GM12872 (cell line): ENCODE results near the gene TRIM72.

Source experiments
- TF ChIP-seq, protein P1 (sequence below): IDR thresholded peaks from 3 replicates; pipeline ENCODE4 v1.5.1; 2011; ENCODE audit warnings: low read depth, mild to moderate bottlenecking, low read length, moderate library complexity; ENCODE audit not compliant: insufficient read depth

The TRIM72 gene

DNA sequence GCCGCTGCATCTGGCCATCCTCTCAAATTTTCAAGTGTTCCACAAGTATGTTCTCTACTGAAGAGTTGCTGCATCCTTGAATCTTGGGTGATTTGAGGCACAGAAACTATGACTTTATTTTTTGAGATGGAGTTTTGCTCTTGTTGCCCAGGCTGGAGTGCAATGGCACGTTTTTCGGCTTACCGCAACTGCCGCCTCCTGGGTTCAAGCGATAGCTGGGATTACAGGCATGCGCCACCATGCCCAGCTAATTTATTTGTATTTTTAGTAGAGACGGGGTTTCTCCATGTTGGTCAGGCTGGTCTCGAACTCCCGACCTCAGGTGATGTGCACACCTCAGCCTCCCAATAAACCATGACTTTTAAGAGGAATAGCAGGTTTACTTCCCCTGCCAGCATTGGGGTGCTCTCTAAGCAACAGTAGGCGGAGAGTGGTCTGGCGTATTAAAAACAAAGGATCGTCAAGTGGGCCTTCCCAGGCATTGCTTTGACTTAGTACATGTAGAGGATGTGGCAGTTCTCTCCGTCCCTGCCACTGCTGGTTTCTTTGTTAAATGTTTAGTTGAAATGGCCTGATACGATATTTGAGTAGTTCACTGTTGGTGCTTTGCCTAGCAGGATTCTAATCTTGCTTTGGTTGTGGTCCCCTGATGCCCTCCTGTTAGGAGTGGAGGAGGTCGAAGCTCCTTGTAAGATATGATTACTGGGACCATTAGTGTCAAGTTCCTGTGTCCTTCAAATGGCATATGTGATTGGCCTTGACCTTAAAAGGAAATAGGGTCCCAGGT, 20.9 kb upstream of the TRIM72 start:
- TF ChIP-seq, protein P1, sequence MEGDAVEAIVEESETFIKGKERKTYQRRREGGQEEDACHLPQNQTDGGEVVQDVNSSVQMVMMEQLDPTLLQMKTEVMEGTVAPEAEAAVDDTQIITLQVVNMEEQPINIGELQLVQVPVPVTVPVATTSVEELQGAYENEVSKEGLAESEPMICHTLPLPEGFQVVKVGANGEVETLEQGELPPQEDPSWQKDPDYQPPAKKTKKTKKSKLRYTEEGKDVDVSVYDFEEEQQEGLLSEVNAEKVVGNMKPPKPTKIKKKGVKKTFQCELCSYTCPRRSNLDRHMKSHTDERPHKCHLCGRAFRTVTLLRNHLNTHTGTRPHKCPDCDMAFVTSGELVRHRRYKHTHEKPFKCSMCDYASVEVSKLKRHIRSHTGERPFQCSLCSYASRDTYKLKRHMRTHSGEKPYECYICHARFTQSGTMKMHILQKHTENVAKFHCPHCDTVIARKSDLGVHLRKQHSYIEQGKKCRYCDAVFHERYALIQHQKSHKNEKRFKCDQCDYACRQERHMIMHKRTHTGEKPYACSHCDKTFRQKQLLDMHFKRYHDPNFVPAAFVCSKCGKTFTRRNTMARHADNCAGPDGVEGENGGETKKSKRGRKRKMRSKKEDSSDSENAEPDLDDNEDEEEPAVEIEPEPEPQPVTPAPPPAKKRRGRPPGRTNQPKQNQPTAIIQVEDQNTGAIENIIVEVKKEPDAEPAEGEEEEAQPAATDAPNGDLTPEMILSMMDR = no peak

DNA sequence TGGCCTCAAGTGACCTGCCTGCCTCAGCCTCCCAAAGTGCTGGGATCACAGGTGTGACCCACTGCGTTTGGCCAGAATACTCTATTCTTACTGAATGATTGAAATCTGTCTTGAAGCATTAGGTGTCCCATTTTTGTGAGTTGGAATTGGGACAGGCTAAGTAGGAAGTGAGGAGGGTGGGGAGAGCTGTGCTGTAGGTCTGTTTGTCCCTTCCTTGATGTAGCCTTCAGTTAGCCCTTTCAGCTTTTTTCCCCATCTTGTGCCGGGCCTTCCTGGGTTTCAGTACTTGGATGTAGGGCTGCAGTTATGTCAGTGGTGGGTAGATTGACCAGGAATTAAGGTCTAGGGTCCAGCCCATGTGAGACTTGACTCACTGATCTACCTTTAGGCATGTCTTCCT, 20.0 kb upstream of the TRIM72 start:
- TF ChIP-seq, protein P1 = no peak

DNA sequence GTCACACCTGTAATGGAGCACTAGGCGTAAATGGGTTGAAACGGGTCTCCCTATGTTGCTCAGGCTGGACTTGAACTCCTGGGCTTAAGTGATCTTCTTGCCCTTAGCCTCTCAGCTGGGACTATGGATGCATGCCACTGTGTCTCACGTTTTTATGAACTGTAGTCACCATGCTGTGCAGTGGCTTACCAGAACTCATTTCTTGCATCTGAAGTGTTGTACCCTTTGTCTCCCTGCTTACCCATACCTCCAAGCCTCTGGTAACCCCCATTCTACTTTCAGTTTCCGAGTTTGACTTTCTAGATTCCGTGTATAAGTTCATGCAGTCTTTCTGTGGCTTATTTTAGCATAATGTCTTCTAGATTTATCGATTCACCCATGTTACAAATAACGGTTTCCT, 19.0 kb upstream of the TRIM72 start:
- TF ChIP-seq, protein P1 = no peak

DNA sequence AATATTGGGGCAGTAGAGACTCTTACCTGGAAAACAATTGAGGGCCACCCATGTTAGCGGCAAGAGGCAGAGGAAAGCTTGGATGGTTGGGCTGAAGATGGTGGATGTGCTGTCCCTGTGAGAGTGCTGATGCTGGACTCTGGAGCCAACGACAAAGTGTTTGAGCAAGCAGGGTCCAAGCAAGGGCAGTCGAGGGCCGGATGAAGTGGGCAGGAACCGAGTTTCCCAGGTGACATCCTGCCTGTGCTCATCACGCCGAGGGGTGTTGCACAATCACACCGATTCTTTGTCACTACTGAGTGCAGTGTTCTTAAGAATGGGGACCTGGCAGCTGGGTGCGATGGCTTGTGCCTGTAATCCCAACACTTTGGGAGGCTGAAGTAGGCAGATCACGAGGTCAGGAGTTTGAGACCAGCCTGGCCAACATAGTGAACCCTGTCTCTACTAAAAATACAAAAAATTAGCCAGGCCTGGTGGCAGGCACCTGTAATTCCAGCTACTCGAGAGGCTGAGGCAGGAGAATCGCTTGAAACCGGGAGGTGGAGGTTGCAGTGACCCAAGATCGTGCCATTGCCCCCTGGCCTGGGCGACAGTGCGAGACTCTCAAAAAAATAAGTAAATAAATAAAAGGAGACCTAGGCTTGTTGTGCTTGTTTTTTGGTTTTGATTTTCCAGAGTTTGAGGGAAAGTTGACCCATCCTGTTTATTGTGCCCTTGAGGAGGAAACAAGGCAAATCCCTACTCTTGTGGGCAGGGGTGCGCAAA, 17.4 kb upstream of the TRIM72 start:
- TF ChIP-seq, protein P1 = no peak

DNA sequence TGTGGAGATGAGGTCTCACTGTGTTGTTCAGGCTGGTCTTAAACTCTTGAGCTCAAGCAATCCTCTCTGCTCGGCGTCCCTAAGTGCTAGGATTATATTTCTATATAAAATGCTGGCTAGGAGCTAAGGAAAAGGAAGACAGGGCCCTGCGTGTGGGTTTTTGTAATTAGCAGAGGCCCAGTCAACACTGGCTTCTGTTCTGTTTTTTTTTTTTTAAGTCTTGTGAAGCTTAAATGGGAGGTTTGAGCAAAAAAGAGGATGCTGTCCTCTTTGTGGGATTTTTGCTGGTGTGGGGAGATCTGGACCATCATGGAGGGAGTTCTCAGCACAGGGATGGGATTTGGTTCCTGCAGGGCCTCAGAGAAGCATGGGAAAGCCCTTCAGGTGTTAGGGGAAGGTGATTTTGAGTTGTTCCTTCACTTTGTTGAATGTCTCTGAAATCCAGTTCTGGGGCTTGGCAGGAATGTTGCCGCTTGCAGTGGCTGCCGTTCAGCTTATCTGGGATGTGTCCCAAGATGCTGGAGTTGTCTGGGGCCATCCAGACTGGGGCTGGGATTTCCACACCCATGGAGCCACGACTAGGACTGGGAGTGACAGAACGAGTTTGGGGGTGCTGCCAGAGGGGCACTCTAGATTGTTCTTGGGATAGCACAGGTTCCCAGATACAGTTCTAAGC, 15.6 kb upstream of the TRIM72 start:
- TF ChIP-seq, protein P1 = no peak

DNA sequence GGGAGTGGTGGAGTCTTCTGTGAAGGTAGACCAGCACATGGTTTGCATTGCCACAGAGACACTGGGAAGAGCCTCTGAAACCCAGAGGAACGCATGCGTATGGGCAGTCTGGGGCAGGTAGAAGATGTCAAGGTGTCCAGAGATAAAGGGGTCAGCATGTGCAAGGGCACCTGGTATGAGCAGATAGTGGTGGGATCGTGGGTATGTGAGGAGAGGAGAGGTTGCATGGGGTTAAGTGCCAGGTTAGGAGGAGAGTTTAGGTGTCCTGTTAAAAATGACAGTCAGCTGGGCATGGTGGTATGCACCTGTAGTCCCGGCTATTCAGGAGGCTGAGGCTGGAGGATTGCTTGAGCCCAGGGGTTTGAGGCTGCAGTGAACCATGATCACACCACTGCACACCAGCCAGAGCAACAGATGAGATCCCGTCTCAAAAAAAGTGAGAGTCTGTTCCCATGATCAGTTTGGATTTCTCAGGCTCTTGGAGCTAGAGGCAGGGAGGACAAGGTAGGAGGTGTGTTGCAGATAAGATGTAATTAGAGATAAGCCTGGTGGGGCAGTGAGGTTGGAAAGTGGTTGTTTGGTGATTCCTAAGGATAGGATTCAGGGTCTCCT, 14.4 kb upstream of the TRIM72 start:
- TF ChIP-seq, protein P1 = no peak
